ENCODE results near the gene TMEM50B. TPM values are rescaled to one million over a fixed set of nuclear protein-coding genes. Genes with fewer than 3 reads are reported as not detected.
A peak's percentile ranks its signal among the peaks of the same experiment; 100 is the strongest.

Gene TMEM50B
- total RNA-seq, result 10 to 100 TPM; 36.4 to 48.7 (median 38.2) TPM

DNA sequence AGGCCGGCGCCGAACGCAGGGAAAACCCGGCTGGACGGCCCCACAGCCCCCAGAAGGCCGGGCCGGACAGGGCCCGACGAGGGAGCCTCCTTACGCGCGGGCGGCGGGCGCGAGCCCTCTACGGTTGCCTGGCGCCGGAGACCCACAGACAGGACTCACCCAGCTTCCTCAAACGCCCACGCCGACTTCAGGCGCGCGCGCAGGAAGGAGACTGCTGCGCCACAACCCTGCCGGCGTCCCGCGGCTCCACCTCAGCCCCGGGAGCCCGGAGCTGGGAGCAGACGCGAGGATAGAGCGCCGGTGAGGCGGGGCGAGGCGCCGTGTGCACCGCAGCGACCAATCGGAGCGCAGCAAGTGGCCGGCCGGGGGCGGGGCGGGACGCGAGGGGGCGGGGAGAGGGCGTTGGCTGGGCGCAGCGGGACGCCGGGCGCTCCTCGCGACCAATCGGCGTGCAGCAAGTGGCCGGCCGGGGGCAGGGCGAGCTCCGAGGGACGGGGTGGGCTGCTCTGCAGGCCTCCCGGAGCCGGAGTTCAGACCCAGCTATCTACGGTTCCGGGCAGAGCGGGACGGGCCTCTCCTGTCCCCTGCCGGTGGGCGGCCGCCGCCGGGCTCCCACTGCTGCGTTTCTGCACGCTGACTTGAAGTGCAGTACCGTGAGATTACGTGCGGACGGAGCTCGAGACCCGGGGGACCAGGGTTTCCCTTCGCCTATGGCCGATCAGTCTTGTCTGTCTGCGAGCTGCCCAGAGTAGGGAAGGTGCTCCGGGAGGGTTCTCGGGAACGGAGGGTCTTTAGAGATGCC is at the start of gene TMEM50B:
TMEM50B (minus strand) TSS at position 296 of the 802 bp plus-strand sequence. CDS start 11,089 bp downstream, outside the sequence.
- DNase-seq (ENCODE audit: low spot score in 2 of 2), result peak; percentile 93 to 98
- peak in 1 of 2 donors; percentile 85 for TF ChIP-seq POLR2A (IDR thresholded peaks at IDR 0.05)
- TF ChIP-seq, protein P1, sequence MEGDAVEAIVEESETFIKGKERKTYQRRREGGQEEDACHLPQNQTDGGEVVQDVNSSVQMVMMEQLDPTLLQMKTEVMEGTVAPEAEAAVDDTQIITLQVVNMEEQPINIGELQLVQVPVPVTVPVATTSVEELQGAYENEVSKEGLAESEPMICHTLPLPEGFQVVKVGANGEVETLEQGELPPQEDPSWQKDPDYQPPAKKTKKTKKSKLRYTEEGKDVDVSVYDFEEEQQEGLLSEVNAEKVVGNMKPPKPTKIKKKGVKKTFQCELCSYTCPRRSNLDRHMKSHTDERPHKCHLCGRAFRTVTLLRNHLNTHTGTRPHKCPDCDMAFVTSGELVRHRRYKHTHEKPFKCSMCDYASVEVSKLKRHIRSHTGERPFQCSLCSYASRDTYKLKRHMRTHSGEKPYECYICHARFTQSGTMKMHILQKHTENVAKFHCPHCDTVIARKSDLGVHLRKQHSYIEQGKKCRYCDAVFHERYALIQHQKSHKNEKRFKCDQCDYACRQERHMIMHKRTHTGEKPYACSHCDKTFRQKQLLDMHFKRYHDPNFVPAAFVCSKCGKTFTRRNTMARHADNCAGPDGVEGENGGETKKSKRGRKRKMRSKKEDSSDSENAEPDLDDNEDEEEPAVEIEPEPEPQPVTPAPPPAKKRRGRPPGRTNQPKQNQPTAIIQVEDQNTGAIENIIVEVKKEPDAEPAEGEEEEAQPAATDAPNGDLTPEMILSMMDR (IDR thresholded peaks at IDR 0.05), result peak in 1 of 3 donors; percentile 58
- peak within 1 kb of the TSS; percentile 96 for H3K4me3 ChIP-seq (ENCODE audit: low read depth, poor library complexity, severe bottlenecking)
- intact Hi-C loops (cut with DNase I; ENCODE audit: low total_unique reads), result no loop called here
- 0 to 1% methylated on average over 31 to 40 of the region's 93 CpGs for WGBS, 2 donors

- TF ChIP-seq POLR2A (IDR thresholded peaks at IDR 0.05), result no peak
- TF ChIP-seq, protein P1 (IDR thresholded peaks at IDR 0.05), result no peak
- intact Hi-C loops (cut with DNase I; ENCODE audit: low total_unique reads), result no loop called here
- DNase-seq (ENCODE audit: low spot score in 2 of 2), result no peak
- WGBS, 2 donors, result 77 to 82% methylated on average over 1 of the region's 1 CpG
- H3K4me3 ChIP-seq (ENCODE audit: low read depth, poor library complexity, severe bottlenecking), result no peak overlapping the region
These were observed 43.2 kb upstream of the TMEM50B start for GRCh38 chr21:33522953-33523349.

DNA sequence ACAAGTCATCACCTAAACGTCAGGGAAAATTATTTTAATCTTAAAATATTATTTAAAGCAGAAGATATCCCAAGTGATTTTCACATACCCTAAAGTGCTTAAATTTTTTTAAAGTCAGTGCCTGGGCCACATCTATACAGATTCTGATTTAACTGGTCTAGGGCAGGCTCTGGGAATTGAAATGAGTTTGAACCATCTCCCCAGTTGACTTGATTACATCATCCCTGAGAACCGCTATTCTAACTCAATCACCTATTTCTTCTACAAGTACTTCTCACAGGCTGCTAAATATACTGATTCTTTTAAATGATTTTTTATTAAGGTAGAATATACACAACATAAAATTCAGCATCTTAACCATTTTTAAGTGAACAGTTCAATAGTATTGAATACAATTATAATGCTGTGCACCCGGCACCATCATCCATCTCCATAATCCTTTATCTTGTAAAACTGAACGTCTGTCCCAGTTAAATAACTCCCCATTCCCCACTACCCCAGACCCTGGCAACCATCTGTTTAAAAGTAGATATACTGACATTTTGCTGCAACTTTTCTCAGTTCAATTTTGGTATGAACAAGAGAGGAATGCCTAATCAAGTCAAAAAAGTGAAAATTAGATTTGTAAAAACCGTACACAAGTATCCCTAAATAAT is 42.7 kb upstream of the TMEM50B start:
- no peak for TF ChIP-seq POLR2A (IDR thresholded peaks at IDR 0.05)
- TF ChIP-seq, protein P1 (IDR thresholded peaks at IDR 0.05), result no peak
- no peak overlapping the region for H3K4me3 ChIP-seq (ENCODE audit: low read depth, poor library complexity, severe bottlenecking)
- 87 to 93% methylated on average over 5 of the region's 5 CpGs for WGBS, 2 donors
- no peak for DNase-seq (ENCODE audit: low spot score in 2 of 2)
- intact Hi-C loops (cut with DNase I; ENCODE audit: low total_unique reads), result no loop called here

DNA sequence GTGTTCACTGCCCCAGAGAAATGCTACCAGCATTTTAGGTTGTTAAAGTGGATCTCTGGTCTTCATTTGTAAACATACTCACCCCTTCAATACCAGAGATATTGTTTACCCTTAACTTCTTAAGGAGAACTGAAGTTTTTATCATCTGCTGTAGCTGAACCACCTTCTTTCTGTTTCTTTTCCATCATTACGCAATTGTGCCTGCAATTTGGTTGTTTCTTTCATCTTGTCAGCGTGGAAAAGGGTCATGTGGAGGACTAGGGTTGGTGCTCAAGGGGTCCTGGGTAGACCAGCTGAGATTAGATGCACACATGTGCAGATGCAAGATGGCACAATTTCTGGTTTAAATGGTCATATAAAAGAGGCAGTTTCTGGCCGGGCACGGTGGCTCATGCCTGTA is 39.1 kb upstream of the TMEM50B start:
- intact Hi-C loops (cut with DNase I; ENCODE audit: low total_unique reads), result no loop called here
- TF ChIP-seq POLR2A (IDR thresholded peaks at IDR 0.05), result no peak
- TF ChIP-seq, protein P1 (IDR thresholded peaks at IDR 0.05), result no peak
- WGBS, 2 donors, result 95 to 96% methylated on average over 4 of the region's 4 CpGs
- no peak for DNase-seq (ENCODE audit: low spot score in 2 of 2)
- no peak overlapping the region for H3K4me3 ChIP-seq (ENCODE audit: low read depth, poor library complexity, severe bottlenecking)

- DNase-seq (ENCODE audit: low spot score in 2 of 2), result no peak
- TF ChIP-seq POLR2A (IDR thresholded peaks at IDR 0.05), result no peak
- TF ChIP-seq, protein P1 (IDR thresholded peaks at IDR 0.05), result no peak
- intact Hi-C loops (cut with DNase I; ENCODE audit: low total_unique reads), result no loop called here
- no peak overlapping the region for H3K4me3 ChIP-seq (ENCODE audit: low read depth, poor library complexity, severe bottlenecking)
- 95 to 98% methylated on average over 2 of the region's 2 CpGs for WGBS, 2 donors
These were observed 34.5 kb upstream of the TMEM50B start for GRCh38 chr21:33514229-33514628.
